OCI-LY3 (cell line): ENCODE data around the gene AR.

ENCODE experiments used
- H2AFZ ChIP-seq: fragments of 200-600, 300-600 bp; shearing (Covaris generic); 2 replicates; pipeline ENCODE4 v1.6.0; 2014; ENCODE audit warnings: antibody characterized with exemption, low read depth, low read length
- H3K27ac ChIP-seq: fragments of 200-600, 300-600 bp; sonication (generic); 2 replicates; pipeline ENCODE4 v1.5.1; 2014; ENCODE audit warnings: mild to moderate bottlenecking, low read length, moderate library complexity, mixed read lengths
- H3K27me3 ChIP-seq: fragments of 200-600, 300-600 bp; sonication (generic); 2 replicates; pipeline ENCODE4 v1.6.1; 2014; ENCODE audit warnings: low read depth, low read length, mixed read lengths
- H3K36me3 ChIP-seq: fragments of 200-600, 300-600 bp; sonication (generic); replicated peaks from 2 replicates; pipeline ENCODE3; 2014; ENCODE audit warnings: low read depth, low read length, mixed read lengths
- H3K4me1 ChIP-seq: fragments of 300-600, 200-600 bp; sonication (generic); 2 replicates; pipeline ENCODE4 v1.6.1; 2014; ENCODE audit warnings: low read length, mixed read lengths
- H3K4me2 ChIP-seq: fragments of 200-600, 300-600 bp; sonication (generic); 2 replicates; pipeline ENCODE4 v1.6.1; 2014; ENCODE audit warnings: low read length, mixed read lengths
- H3K4me3 ChIP-seq: fragments of 300-600, 200-600 bp; sonication (generic); 2 replicates; pipeline ENCODE4 v1.5.1; 2014; ENCODE audit warnings: antibody characterized with exemption, mild to moderate bottlenecking, low read length, moderate library complexity
- H3K79me2 ChIP-seq: fragments of 300-600, 200-600 bp; shearing (Covaris generic); 2 replicates; pipeline ENCODE4 v1.6.1; 2014; ENCODE audit warnings: mild to moderate bottlenecking, low read length, mixed read lengths
- H3K9ac ChIP-seq: fragments of 300-600, 200-600 bp; shearing (Covaris generic); 2 replicates; pipeline ENCODE4 v1.6.0; 2014; ENCODE audit warnings: mild to moderate bottlenecking, low read length, moderate library complexity
- H3K9me3 ChIP-seq: fragments of 200-600, 300-600 bp; shearing (Covaris generic); 2 replicates; pipeline ENCODE4 v1.6.1; 2014; ENCODE audit warnings: low read length, mixed read lengths; ENCODE audit not compliant: insufficient read depth
- H4K20me1 ChIP-seq: fragments of 200-600, 300-600 bp; sonication (generic); 2 replicates; pipeline ENCODE4 v1.6.1; 2016; ENCODE audit warnings: low read length, mixed read lengths; ENCODE audit not compliant: insufficient read depth
- EZH2phosphoT487 ChIP-seq: fragments of 200-600 bp; shearing (Covaris generic); IDR thresholded peaks from 2 replicates; pipeline ENCODE4 v1.6.1; 2018; ENCODE audit warnings: antibody characterized with exemption, mixed run types, low read depth
- TF ChIP-seq, protein P1 (sequence below): fragments of 200-600, 300-600 bp; sonication (generic); IDR thresholded peaks from 2 replicates; pipeline ENCODE4 v1.5.1; 2014; ENCODE audit warnings: antibody characterized with exemption, low read length, low read depth

AR gene

GRCh38 chrX:67730296-67730695, 186.5 kb downstream of the AR start:
- H3K9ac ChIP-seq, result no peak overlapping the region
- no peaks in the 10 kb centered on the region for H3K36me3 ChIP-seq
- H3K4me1 ChIP-seq, result peaks cover 28% of the 10 kb centered on the region
- H2AFZ ChIP-seq, result no peak overlapping the region
- no peaks in the 10 kb centered on the region for H3K9me3 ChIP-seq
- H3K27me3 ChIP-seq, result no peaks in the 10 kb centered on the region
- no peak overlapping the region for H3K27ac ChIP-seq
- no peak for TF ChIP-seq EZH2phosphoT487
- H4K20me1 ChIP-seq, result no peaks in the 10 kb centered on the region
- H3K4me3 ChIP-seq, result no peak overlapping the region
- H3K79me2 ChIP-seq, result no peaks in the 10 kb centered on the region
- no peak overlapping the region for H3K4me2 ChIP-seq

- H3K27me3 ChIP-seq, result no peaks in the 10 kb centered on the region
- H3K36me3 ChIP-seq, result no peaks in the 10 kb centered on the region
- TF ChIP-seq, protein P1, sequence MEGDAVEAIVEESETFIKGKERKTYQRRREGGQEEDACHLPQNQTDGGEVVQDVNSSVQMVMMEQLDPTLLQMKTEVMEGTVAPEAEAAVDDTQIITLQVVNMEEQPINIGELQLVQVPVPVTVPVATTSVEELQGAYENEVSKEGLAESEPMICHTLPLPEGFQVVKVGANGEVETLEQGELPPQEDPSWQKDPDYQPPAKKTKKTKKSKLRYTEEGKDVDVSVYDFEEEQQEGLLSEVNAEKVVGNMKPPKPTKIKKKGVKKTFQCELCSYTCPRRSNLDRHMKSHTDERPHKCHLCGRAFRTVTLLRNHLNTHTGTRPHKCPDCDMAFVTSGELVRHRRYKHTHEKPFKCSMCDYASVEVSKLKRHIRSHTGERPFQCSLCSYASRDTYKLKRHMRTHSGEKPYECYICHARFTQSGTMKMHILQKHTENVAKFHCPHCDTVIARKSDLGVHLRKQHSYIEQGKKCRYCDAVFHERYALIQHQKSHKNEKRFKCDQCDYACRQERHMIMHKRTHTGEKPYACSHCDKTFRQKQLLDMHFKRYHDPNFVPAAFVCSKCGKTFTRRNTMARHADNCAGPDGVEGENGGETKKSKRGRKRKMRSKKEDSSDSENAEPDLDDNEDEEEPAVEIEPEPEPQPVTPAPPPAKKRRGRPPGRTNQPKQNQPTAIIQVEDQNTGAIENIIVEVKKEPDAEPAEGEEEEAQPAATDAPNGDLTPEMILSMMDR, result no peak
- no peak for TF ChIP-seq EZH2phosphoT487
- no peaks in the 10 kb centered on the region for H4K20me1 ChIP-seq
- no peaks in the 10 kb centered on the region for H3K79me2 ChIP-seq
- no peak overlapping the region for H3K9ac ChIP-seq
- no peak overlapping the region for H3K27ac ChIP-seq
- peaks cover 20% of the 10 kb centered on the region for H3K4me1 ChIP-seq
- no peak overlapping the region for H2AFZ ChIP-seq
- no peak overlapping the region for H3K4me2 ChIP-seq
- H3K4me3 ChIP-seq, result no peak overlapping the region
- no peaks in the 10 kb centered on the region for H3K9me3 ChIP-seq
These were observed 187.2 kb downstream of the AR start for GRCh38 chrX:67731061-67731460.

DNA sequence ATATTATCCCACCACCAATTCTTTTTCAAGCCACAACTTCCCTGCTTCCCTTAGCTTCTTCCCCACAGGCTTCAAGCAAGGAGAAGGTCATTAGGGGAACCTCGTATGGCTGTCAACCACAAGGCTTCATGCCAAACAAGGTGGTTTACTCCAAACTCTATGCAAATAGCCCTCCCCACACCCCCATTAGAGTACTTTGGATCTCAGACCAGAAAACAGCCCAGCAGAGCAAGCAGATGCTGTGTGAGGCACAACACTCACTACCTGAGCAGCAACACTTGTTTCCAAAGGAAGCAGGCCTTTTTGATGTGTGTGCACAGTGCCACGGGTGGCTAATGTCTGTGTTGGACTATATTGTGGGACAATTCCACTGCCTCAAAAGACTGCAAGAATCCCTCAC, 189.0 kb downstream of the AR start:
- TF ChIP-seq EZH2phosphoT487, result no peak
- TF ChIP-seq, protein P1, result no peak
- H3K27me3 ChIP-seq, result no peaks in the 10 kb centered on the region
- H3K4me2 ChIP-seq, result no peak overlapping the region
- H3K27ac ChIP-seq, result no peak overlapping the region
- no peak overlapping the region for H3K4me3 ChIP-seq
- H3K36me3 ChIP-seq, result no peaks in the 10 kb centered on the region
- no peaks in the 10 kb centered on the region for H4K20me1 ChIP-seq
- H3K79me2 ChIP-seq, result no peaks in the 10 kb centered on the region
- H2AFZ ChIP-seq, result no peak overlapping the region
- no peaks in the 10 kb centered on the region for H3K9me3 ChIP-seq
- peaks cover 36% of the 10 kb centered on the region for H3K4me1 ChIP-seq
- H3K9ac ChIP-seq, result no peak overlapping the region

GRCh38 chrX:67734111-67734753, 190.4 kb downstream of the AR start:
- peak overlapping the region; percentile 68 for H3K27ac ChIP-seq
- H3K4me1 ChIP-seq, result peaks cover 49% of the 10 kb centered on the region
- H3K79me2 ChIP-seq, result no peaks in the 10 kb centered on the region
- no peaks in the 10 kb centered on the region for H3K9me3 ChIP-seq
- no peaks in the 10 kb centered on the region for H3K36me3 ChIP-seq
- no peak for TF ChIP-seq EZH2phosphoT487
- TF ChIP-seq, protein P1, result no peak
- H3K27me3 ChIP-seq, result no peaks in the 10 kb centered on the region
- no peaks in the 10 kb centered on the region for H4K20me1 ChIP-seq
- no peak overlapping the region for H2AFZ ChIP-seq
- H3K4me3 ChIP-seq, result no peak overlapping the region
- no peak overlapping the region for H3K9ac ChIP-seq
- peak overlapping the region; percentile 52 for H3K4me2 ChIP-seq

- H3K4me2 ChIP-seq, result no peak overlapping the region
- no peaks in the 10 kb centered on the region for H3K79me2 ChIP-seq
- H3K27me3 ChIP-seq, result no peaks in the 10 kb centered on the region
- no peak overlapping the region for H2AFZ ChIP-seq
- no peaks in the 10 kb centered on the region for H3K9me3 ChIP-seq
- H3K36me3 ChIP-seq, result no peaks in the 10 kb centered on the region
- H3K27ac ChIP-seq, result no peak overlapping the region
- no peak overlapping the region for H3K4me3 ChIP-seq
- TF ChIP-seq EZH2phosphoT487, result no peak
- TF ChIP-seq, protein P1, result no peak
- H4K20me1 ChIP-seq, result no peaks in the 10 kb centered on the region
- no peak overlapping the region for H3K9ac ChIP-seq
- H3K4me1 ChIP-seq, result peaks cover 11% of the 10 kb centered on the region
These were observed 205.7 kb downstream of the AR start for GRCh38 chrX:67749536-67749935.
